CD4-positive, alpha-beta T cell (primary cell): ENCODE data around the gene EIF4A3. TPM values are rescaled to one million over a fixed set of nuclear protein-coding genes. Genes with fewer than 3 reads are reported as not detected.

Source experiments
- ATAC-seq: fragments of 200-7000 bp; cut with Tn5 transposase; one replicate; pipeline ENCODE4 v1.10.0; 2022; ENCODE audit warnings: mild to moderate bottlenecking; ENCODE audit not compliant: poor library complexity
- CTCF ChIA-PET: fragments of 350-600 bp; sonication (Branson Sonifier 250); formaldehyde crosslinking; loops from one replicate; lab custom pipeline; 2021; ENCODE audit warnings: antibody characterized with exemption, inconsistent platforms; lab: Charles Lee
- POLR2A ChIA-PET: fragments of 350-600 bp; sonication (Branson Sonifier 250); formaldehyde crosslinking; loops from one replicate; lab custom pipeline; 2021; ENCODE audit warnings: antibody characterized with exemption, inconsistent platforms; lab: Charles Lee
- DNase-seq, 14 experiments: peaks; one replicate each; pipeline ENCODE4 v3.0.0-alpha.2; 2013 to 2020; ENCODE audit warnings: mixed read lengths in 2 of 14
- H3K27ac ChIP-seq, 2 donors: one replicate each; pipeline versions ENCODE4 v1.5.1 to v1.7.0; 2013; ENCODE audit warnings: low read length in 2 of 2, low read depth in 1 of 2, mild to moderate bottlenecking in 1 of 2
- H3K27me3 ChIP-seq, 2 experiments: 1 replicate in 1 of 2; 2 replicates in 1 of 2; pipeline versions ENCODE4 v1.6.1 to v1.7.0; 2013; ENCODE audit warnings: low read length in 2 of 2, control low read depth in 1 of 2, mild to moderate bottlenecking in 1 of 2, moderate library complexity in 1 of 2; ENCODE audit not compliant: insufficient read depth in 2 of 2, control insufficient read depth in 1 of 2
- H3K36me3 ChIP-seq: one replicate; pipeline ENCODE4 v1.6.1; 2013; ENCODE audit warnings: low read length, control low read depth; ENCODE audit not compliant: insufficient read depth
- H3K4me1 ChIP-seq: one replicate; pipeline ENCODE4 v1.6.1; 2013; ENCODE audit warnings: low read length, control low read depth; ENCODE audit not compliant: insufficient read depth
- H3K4me3 ChIP-seq: one replicate; pipeline ENCODE4 v1.5.1; 2013; ENCODE audit warnings: mild to moderate bottlenecking, low read length, moderate library complexity
- H3K9me3 ChIP-seq, 2 experiments: 1 replicate in 1 of 2; 2 replicates in 1 of 2; pipeline versions ENCODE4 v1.6.1 to v1.7.0; 2013; ENCODE audit warnings: low read length in 2 of 2, mild to moderate bottlenecking in 2 of 2, control low read depth in 1 of 2, moderate library complexity in 1 of 2; ENCODE audit not compliant: control insufficient read depth in 1 of 2, insufficient read depth in 1 of 2
- H3K27ac Mint-ChIP-seq: one replicate; pipeline ENCODE4 v1.8.0; 2020; ENCODE audit warnings: mixed read lengths
- H3K27me3 Mint-ChIP-seq: one replicate; pipeline ENCODE4 v1.8.0; 2021; ENCODE audit warnings: mixed read lengths
- H3K36me3 Mint-ChIP-seq: one replicate; pipeline ENCODE4 v1.8.0; 2021; ENCODE audit warnings: low read depth, mixed read lengths
- H3K4me1 Mint-ChIP-seq: one replicate; pipeline ENCODE4 v1.8.0; 2021; ENCODE audit warnings: low read depth, mixed read lengths
- H3K4me3 Mint-ChIP-seq: one replicate; pipeline ENCODE4 v1.8.0; 2020; ENCODE audit warnings: mild to moderate bottlenecking, mixed read lengths
- H3K9me3 Mint-ChIP-seq: one replicate; pipeline ENCODE4 v1.8.0; 2020; ENCODE audit warnings: mixed read lengths
- CTCF ChIP-seq: fragments of 200-600 bp; IDR thresholded peaks from one replicate; pipeline ENCODE4 v1.8.0; 2022; ENCODE audit warnings: antibody characterized with exemption, mild to moderate bottlenecking
- intact Hi-C, 2 experiments: fragments of 100-400 bp; cut with DNase I in 1 of 2; cut with micrococcal nuclease in 1 of 2; formaldehyde crosslinking; loops; one replicate each; pipeline versions ENCODE4 v1.15.1 to v1.9.0; 2023 to 2025; cut with DNase I, micrococcal nuclease
- total RNA-seq, 174 experiments: library from RNA in 2 of 174; stranded (reverse) in 2 of 174; gene quantifications; one replicate each; pipeline ENCODE4 v1.2.3 and lab custom pipeline; 2021 to 2026

Gene EIF4A3
- total RNA-seq, 2 experiments from 2014 or later = 79.6 to 79.7 TPM

- H3K27me3 ChIP-seq = no peaks in the 10 kb centered on the region
- H3K27ac Mint-ChIP-seq = no peak overlapping the region
- POLR2A ChIA-PET = no interaction called here
Measured at GRCh38 chr17:80138856-80139426, 8.0 kb downstream of the EIF4A3 start.

GRCh38 chr17:80137131-80137530 lies 9.8 kb downstream of the EIF4A3 start:
- Mint-ChIP-seq H3K9me3 (no peaks in the 10 kb centered on the region), H3K4me1 (no peaks in the 10 kb centered on the region), H3K27ac (no peak overlapping the region), H3K36me3 (peaks cover 97% of the 10 kb centered on the region), H3K27me3 (no peaks in the 10 kb centered on the region), H3K4me3 (no peak overlapping the region)
- Histone ChIP-seq H3K9me3 (no peaks in the 10 kb centered on the region), H3K4me1 (no peaks in the 10 kb centered on the region), H3K27me3 (no peaks in the 10 kb centered on the region), H3K36me3 (peaks cover 93% of the 10 kb centered on the region), H3K4me3 (no peak overlapping the region), H3K27ac (no peak overlapping the region)
- ChIA-PET CTCF (no interaction called here), POLR2A (no interaction called here)
- no peak for TF ChIP-seq CTCF
- intact Hi-C loops = no loop called here
- DNase-seq (no peak), ATAC-seq (no peak)

More at GRCh38 chr17:80138856-80139426, 8.0 kb downstream of the EIF4A3 start:
- Mint-ChIP-seq H3K9me3 (no peaks in the 10 kb centered on the region), H3K36me3 (peaks cover 98% of the 10 kb centered on the region), H3K4me3 (no peak overlapping the region), H3K4me1 (no peaks in the 10 kb centered on the region), H3K27me3 (no peaks in the 10 kb centered on the region)
- Histone ChIP-seq H3K27ac (no peak overlapping the region), H3K4me1 (peaks cover 8% of the 10 kb centered on the region), H3K4me3 (no peak overlapping the region), H3K36me3 (peaks cover 99% of the 10 kb centered on the region), H3K9me3 (no peaks in the 10 kb centered on the region)
- DNase-seq = no peak
- no peak for TF ChIP-seq CTCF
- CTCF ChIA-PET = no interaction called here
- intact Hi-C loops = no loop called here
- ATAC-seq = no peak

GRCh38 chr17:80133626-80133970 lies 13.3 kb downstream of the EIF4A3 start:
- DNase-seq (no peak), ATAC-seq (no peak)
- no peak overlapping the region for H3K4me3 ChIP-seq
- Mint-ChIP-seq H3K27ac (no peak overlapping the region), H3K4me1 (no peaks in the 10 kb centered on the region), H3K9me3 (no peaks in the 10 kb centered on the region), H3K4me3 (no peak overlapping the region), H3K27me3 (peaks cover 7% of the 10 kb centered on the region), H3K36me3 (peaks cover 61% of the 10 kb centered on the region)
- H3K27ac ChIP-seq = no peak overlapping the region
- POLR2A ChIA-PET = no interaction called here
- H3K36me3 ChIP-seq = peaks cover 58% of the 10 kb centered on the region
- no peaks in the 10 kb centered on the region for H3K9me3 ChIP-seq
- H3K4me1 ChIP-seq = no peaks in the 10 kb centered on the region
- no peak for TF ChIP-seq CTCF
- CTCF ChIA-PET = no interaction called here
- no peaks in the 10 kb centered on the region for H3K27me3 ChIP-seq
- intact Hi-C loops = no loop called here
